GM23338 (cell line): ENCODE measurements around the gene SAMHD1.

Experiments used
- CREB1 ChIP-seq: fragments of 250-450 bp; sonication (Bioruptor Pico); IDR thresholded peaks from 2 replicates; pipeline ENCODE4 v1.5.0; 2020; ENCODE audit warnings: low read depth, mild to moderate bottlenecking, moderate library complexity
- EZH2 ChIP-seq: fragments of 200-600 bp; sonication (generic); IDR thresholded peaks from one replicate; pipeline ENCODE4 v1.8.0; 2017; ENCODE audit warnings: antibody characterized with exemption, mild to moderate bottlenecking, low read depth; ENCODE audit not compliant: unreplicated experiment
- EZH2phosphoT487 ChIP-seq: fragments of 200-600 bp; sonication (generic); IDR thresholded peaks from one replicate; pipeline ENCODE4 v1.8.1; 2018; ENCODE audit warnings: antibody characterized with exemption; ENCODE audit not compliant: unreplicated experiment
- JUNB ChIP-seq: IDR thresholded peaks from one replicate; pipeline ENCODE4 v1.6.1; 2016; ENCODE audit warnings: antibody characterized with exemption; ENCODE audit not compliant: unreplicated experiment
- POLR2AphosphoS5 ChIP-seq: IDR thresholded peaks from 2 replicates; pipeline ENCODE4 v1.6.1; 2016; ENCODE audit warnings: antibody characterized with exemption, low read depth
- ZNF331 ChIP-seq: fragments of 250-450 bp; sonication (Bioruptor Pico); IDR thresholded peaks from 2 replicates; pipeline ENCODE4 v1.5.0; 2020; ENCODE audit warnings: low read depth, mild to moderate bottlenecking, moderate library complexity
- TF ChIP-seq, protein P1 (sequence below), 2 experiments: fragments of 200-600 bp in 1 of 2; sonication (generic) in 1 of 2; conservative IDR thresholded peaks; 2 replicates each; pipeline versions ENCODE4 v1.5.1 to v1.6.1; 2016 to 2017; ENCODE audit warnings: antibody characterized with exemption in 2 of 2, low read depth in 2 of 2, mild to moderate bottlenecking in 2 of 2, moderate library complexity in 1 of 2
- TF ChIP-seq, protein P2 (sequence below): IDR thresholded peaks from one replicate; pipeline ENCODE4 v1.6.1; 2018; ENCODE audit warnings: antibody characterized with exemption; ENCODE audit not compliant: unreplicated experiment

DNA sequence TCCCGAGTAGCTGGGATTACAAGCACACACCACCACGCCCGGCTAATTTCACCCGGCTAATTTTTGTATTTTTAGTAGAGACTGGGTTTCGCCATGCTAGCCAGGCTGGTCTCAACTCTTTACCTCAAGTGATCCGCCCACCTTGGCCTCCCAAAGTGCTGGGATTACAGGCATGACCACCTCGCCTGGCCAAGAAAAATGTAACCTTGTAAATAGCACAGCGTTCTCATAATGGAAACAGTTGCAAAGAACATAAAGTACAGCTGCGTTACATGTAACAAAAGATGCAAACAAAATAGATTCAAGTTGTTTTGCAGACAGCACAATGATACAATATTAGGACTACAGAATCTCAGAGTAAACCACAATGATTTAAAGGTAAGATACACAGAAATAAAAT lies 60.9 kb downstream of the SAMHD1 start:
- TF ChIP-seq, protein P1, sequence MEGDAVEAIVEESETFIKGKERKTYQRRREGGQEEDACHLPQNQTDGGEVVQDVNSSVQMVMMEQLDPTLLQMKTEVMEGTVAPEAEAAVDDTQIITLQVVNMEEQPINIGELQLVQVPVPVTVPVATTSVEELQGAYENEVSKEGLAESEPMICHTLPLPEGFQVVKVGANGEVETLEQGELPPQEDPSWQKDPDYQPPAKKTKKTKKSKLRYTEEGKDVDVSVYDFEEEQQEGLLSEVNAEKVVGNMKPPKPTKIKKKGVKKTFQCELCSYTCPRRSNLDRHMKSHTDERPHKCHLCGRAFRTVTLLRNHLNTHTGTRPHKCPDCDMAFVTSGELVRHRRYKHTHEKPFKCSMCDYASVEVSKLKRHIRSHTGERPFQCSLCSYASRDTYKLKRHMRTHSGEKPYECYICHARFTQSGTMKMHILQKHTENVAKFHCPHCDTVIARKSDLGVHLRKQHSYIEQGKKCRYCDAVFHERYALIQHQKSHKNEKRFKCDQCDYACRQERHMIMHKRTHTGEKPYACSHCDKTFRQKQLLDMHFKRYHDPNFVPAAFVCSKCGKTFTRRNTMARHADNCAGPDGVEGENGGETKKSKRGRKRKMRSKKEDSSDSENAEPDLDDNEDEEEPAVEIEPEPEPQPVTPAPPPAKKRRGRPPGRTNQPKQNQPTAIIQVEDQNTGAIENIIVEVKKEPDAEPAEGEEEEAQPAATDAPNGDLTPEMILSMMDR (conservative IDR thresholded peaks at IDR 0.05; ENCODE audit: low read depth in 2 of 2): no peak
- TF ChIP-seq POLR2AphosphoS5 (no peak), CREB1 (CRISPR knock-in tag) (no peak), EZH2 (no peak), ZNF331 (no peak), JUNB (no peak), EZH2phosphoT487 (no peak)
- TF ChIP-seq, protein P2, sequence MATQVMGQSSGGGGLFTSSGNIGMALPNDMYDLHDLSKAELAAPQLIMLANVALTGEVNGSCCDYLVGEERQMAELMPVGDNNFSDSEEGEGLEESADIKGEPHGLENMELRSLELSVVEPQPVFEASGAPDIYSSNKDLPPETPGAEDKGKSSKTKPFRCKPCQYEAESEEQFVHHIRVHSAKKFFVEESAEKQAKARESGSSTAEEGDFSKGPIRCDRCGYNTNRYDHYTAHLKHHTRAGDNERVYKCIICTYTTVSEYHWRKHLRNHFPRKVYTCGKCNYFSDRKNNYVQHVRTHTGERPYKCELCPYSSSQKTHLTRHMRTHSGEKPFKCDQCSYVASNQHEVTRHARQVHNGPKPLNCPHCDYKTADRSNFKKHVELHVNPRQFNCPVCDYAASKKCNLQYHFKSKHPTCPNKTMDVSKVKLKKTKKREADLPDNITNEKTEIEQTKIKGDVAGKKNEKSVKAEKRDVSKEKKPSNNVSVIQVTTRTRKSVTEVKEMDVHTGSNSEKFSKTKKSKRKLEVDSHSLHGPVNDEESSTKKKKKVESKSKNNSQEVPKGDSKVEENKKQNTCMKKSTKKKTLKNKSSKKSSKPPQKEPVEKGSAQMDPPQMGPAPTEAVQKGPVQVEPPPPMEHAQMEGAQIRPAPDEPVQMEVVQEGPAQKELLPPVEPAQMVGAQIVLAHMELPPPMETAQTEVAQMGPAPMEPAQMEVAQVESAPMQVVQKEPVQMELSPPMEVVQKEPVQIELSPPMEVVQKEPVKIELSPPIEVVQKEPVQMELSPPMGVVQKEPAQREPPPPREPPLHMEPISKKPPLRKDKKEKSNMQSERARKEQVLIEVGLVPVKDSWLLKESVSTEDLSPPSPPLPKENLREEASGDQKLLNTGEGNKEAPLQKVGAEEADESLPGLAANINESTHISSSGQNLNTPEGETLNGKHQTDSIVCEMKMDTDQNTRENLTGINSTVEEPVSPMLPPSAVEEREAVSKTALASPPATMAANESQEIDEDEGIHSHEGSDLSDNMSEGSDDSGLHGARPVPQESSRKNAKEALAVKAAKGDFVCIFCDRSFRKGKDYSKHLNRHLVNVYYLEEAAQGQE: no peak
